IMR-90 (cell line): ENCODE measurements around the gene PIEZO1. TPM values are rescaled to one million over a fixed set of nuclear protein-coding genes. Genes with fewer than 3 reads are reported as not detected.

Source experiments
- ATAC-seq: fragments of 200-7000 bp; cut with Tn5 transposase; 2 replicates; pipeline ENCODE4 v1.9.1; 2020; ENCODE audit warnings: low read depth, mild to moderate bottlenecking, moderate library complexity
- BruUV-seq: library from RNA; stranded (reverse); fragments of 400-500 nt; replicated peaks from 2 replicates; lab custom pipeline; 2021; lab: Mats Ljungman, UMichigan
- CTCF ChIA-PET: fragments of 300-600 bp; formaldehyde crosslinking; extraction: SDS; loops from one replicate; lab custom pipeline; 2021; ENCODE audit warnings: antibody characterized with exemption; lab: Yijun Ruan, JAX
- POLR2A ChIA-PET: fragments of 300-600 bp; sonication (Branson Sonifier 250); formaldehyde crosslinking; loops from one replicate; lab custom pipeline; 2022; ENCODE audit warnings: antibody characterized with exemption; ENCODE audit not compliant: unreplicated experiment; lab: Charles Lee
- DNase-seq: peaks from one replicate; pipeline ENCODE4 v3.0.0; 2013
- H2AFZ ChIP-seq: replicated peaks from 2 replicates; pipeline ENCODE3; 2013; ENCODE audit warnings: low read length, mild to moderate bottlenecking; ENCODE audit not compliant: poor library complexity
- H2AK5ac ChIP-seq: 2 replicates; pipeline ENCODE4 v1.6.1; 2013; ENCODE audit warnings: low read depth, low read length, inconsistent platforms
- H2AK9ac ChIP-seq: replicated peaks from 2 replicates; pipeline ENCODE3; 2013; ENCODE audit warnings: mild to moderate bottlenecking, low read depth, low read length, moderate library complexity; ENCODE audit not compliant: poor library complexity
- H2BK120ac ChIP-seq: 2 replicates; pipeline ENCODE4 v1.6.1; 2013; ENCODE audit warnings: low read depth, low read length, inconsistent platforms
- H2BK15ac ChIP-seq: 3 replicates; pipeline ENCODE4 v1.6.1; 2013; ENCODE audit warnings: low read depth, low read length, inconsistent platforms
- H2BK20ac ChIP-seq: 2 replicates; pipeline ENCODE4 v1.6.1; 2013; ENCODE audit warnings: low read depth, mild to moderate bottlenecking, inconsistent platforms, low read length, moderate library complexity
- H2BK5ac ChIP-seq: 2 replicates; pipeline ENCODE4 v1.6.1; 2013; ENCODE audit warnings: mild to moderate bottlenecking, low read depth, low read length, inconsistent platforms; ENCODE audit not compliant: poor library complexity, severe bottlenecking
- H3K14ac ChIP-seq: replicated peaks from 2 replicates; pipeline ENCODE4 v1.6.1; 2013; ENCODE audit warnings: low read depth, low read length, inconsistent platforms
- H3K18ac ChIP-seq: 2 replicates; pipeline ENCODE4 v1.6.1; 2013; ENCODE audit warnings: low read depth, low read length, control low read depth
- H3K23ac ChIP-seq: 2 replicates; pipeline ENCODE4 v1.6.1; 2013; ENCODE audit warnings: low read depth, low read length, inconsistent platforms
- H3K27ac ChIP-seq: 2 replicates; pipeline ENCODE4 v1.5.1; 2013; ENCODE audit warnings: mild to moderate bottlenecking, control low read depth, low read length; ENCODE audit not compliant: insufficient read depth
- H3K27me3 ChIP-seq: 2 replicates; pipeline ENCODE4 v1.6.1; 2013; ENCODE audit warnings: low read length; ENCODE audit not compliant: control insufficient read depth, insufficient read depth
- H3K36me3 ChIP-seq: 2 replicates; pipeline ENCODE4 v1.6.1; 2013; ENCODE audit warnings: low read length, mixed read lengths; ENCODE audit not compliant: control insufficient read depth, insufficient read depth
- H3K4ac ChIP-seq: 2 replicates; pipeline ENCODE4 v1.6.1; 2013; ENCODE audit warnings: low read depth, low read length, inconsistent platforms
- H3K4me1 ChIP-seq: 2 replicates; pipeline ENCODE4 v1.6.1; 2013; ENCODE audit warnings: low read length, mixed read lengths; ENCODE audit not compliant: control insufficient read depth, insufficient read depth
- H3K4me2 ChIP-seq: 2 replicates; pipeline ENCODE4 v1.6.1; 2013; ENCODE audit warnings: low read depth, mild to moderate bottlenecking, control low read depth, low read length, moderate library complexity
- H3K4me3 ChIP-seq: 2 replicates; pipeline ENCODE4 v1.5.1; 2013; ENCODE audit warnings: low read depth, mild to moderate bottlenecking, control low read depth, low read length, moderate library complexity; ENCODE audit not compliant: insufficient read depth
- H3K56ac ChIP-seq: 2 replicates; pipeline ENCODE4 v1.6.1; 2013; ENCODE audit warnings: low read length, inconsistent platforms; ENCODE audit not compliant: insufficient read depth; ENCODE audit errors: extremely low read depth
- H3K79me1 ChIP-seq, 2 experiments: 2 replicates each; pipeline ENCODE4 v1.6.1; 2013; ENCODE audit warnings: low read length in 2 of 2, inconsistent platforms in 1 of 2, low read depth in 1 of 2
- H3K9ac ChIP-seq: 2 replicates; pipeline ENCODE4 v1.6.1; 2013; ENCODE audit warnings: low read depth, low read length, control low read depth
- H3K9me1 ChIP-seq: 2 replicates; pipeline ENCODE4 v1.6.1; 2013; ENCODE audit warnings: low read length, inconsistent platforms; ENCODE audit not compliant: insufficient read depth
- H3K9me3 ChIP-seq: 2 replicates; pipeline ENCODE4 v1.6.1; 2013; ENCODE audit warnings: low read length; ENCODE audit not compliant: control insufficient read depth, insufficient read depth
- H4K20me1 ChIP-seq: 2 replicates; pipeline ENCODE4 v1.6.1; 2013; ENCODE audit warnings: low read length, inconsistent platforms; ENCODE audit not compliant: insufficient read depth
- H4K5ac ChIP-seq: 2 replicates; pipeline ENCODE4 v1.6.1; 2013; ENCODE audit warnings: mild to moderate bottlenecking, low read depth, low read length, control low read depth
- H4K8ac ChIP-seq, 2 experiments: 2 replicates each; pipeline ENCODE4 v1.6.1; 2013; ENCODE audit warnings: low read depth in 2 of 2, low read length in 2 of 2, control low read depth in 1 of 2, inconsistent platforms in 1 of 2
- H4K91ac ChIP-seq: 2 replicates; pipeline ENCODE4 v1.6.1; 2013; ENCODE audit warnings: low read depth, low read length, inconsistent platforms; ENCODE audit not compliant: insufficient read depth
- CHD1 ChIP-seq: IDR thresholded peaks from 2 replicates; pipeline ENCODE4 v1.6.1; 2012; ENCODE audit warnings: low read depth, low read length, improper control_type of control experiment
- CTCF ChIP-seq: conservative IDR thresholded peaks from 2 replicates; pipeline ENCODE4 v1.5.1; 2012; ENCODE audit warnings: mild to moderate bottlenecking, low read depth, low read length, improper control_type of control experiment
- FOS ChIP-seq: fragments of 150-350 bp; IDR thresholded peaks from 2 replicates; pipeline ENCODE4 v1.6.1; 2016; ENCODE audit warnings: low read depth, low read length
- MAFK ChIP-seq: IDR thresholded peaks from 2 replicates; pipeline ENCODE4 v1.6.1; 2012; ENCODE audit warnings: low read depth, low read length, improper control_type of control experiment
- MAZ ChIP-seq: IDR thresholded peaks from 2 replicates; pipeline ENCODE4 v1.6.1; 2012; ENCODE audit warnings: low read depth, mild to moderate bottlenecking, low read length, improper control_type of control experiment, moderate library complexity, borderline replicate concordance
- RCOR1 ChIP-seq: IDR thresholded peaks from 2 replicates; pipeline ENCODE4 v1.6.1; 2012; ENCODE audit warnings: mild to moderate bottlenecking, low read length, improper control_type of control experiment; ENCODE audit not compliant: insufficient replicate concordance
- RFX5 ChIP-seq: IDR thresholded peaks from 2 replicates; pipeline ENCODE4 v1.8.0; 2012; ENCODE audit warnings: low read depth, mild to moderate bottlenecking, low read length, moderate library complexity
- SMC3 ChIP-seq: fragments of 150-350 bp; IDR thresholded peaks from 2 replicates; pipeline ENCODE4 v1.6.1; 2016; ENCODE audit warnings: low read depth, mild to moderate bottlenecking, antibody characterized with exemption, low read length, moderate library complexity
- WGBS, 2 experiments: methylation state at CpG; one replicate each; pipeline versions ENCODE4 v1.1.5 to v1.1.7; 2013; ENCODE audit warnings: missing lambda C conversion rate in 2 of 2; ENCODE audit not compliant: insufficient read length in 1 of 2; ENCODE audit errors: extremely low coverage in 2 of 2; 5-methylcytosine and 5-hydroxymethylcytosine counted together
- dilution Hi-C: fragments of 300-500 bp; cut with HindIII; formaldehyde crosslinking; loops from one replicate; pipeline ENCODE4 v1.14.3; 2018; ENCODE audit warnings: low sequenced_read_pairs; ENCODE audit not compliant: unreplicated experiment
- in situ Hi-C: fragments of 300-500 bp; cut with MboI; formaldehyde crosslinking; loops from 3 replicates; pipeline ENCODE4 v1.14.3; 2019; ENCODE audit warnings: low sequenced_read_pairs, inconsistent platforms, mixed read lengths
- intact Hi-C: fragments of 100-400 bp; cut with micrococcal nuclease; formaldehyde crosslinking; loops from 2 replicates; pipeline ENCODE4 v1.10.0; 2022
- polyA plus RNA-seq, 3 experiments: library from polyadenylated mRNA; depleted of rRNA; stranded (reverse); fragments of >200 nt; gene quantifications; 2 replicates each; pipeline ENCODE4 v1.2.3, GENCODE V29; 2012; ENCODE audit warnings: low replicate concordance in 1 of 3
- total RNA-seq: library from RNA; depleted of rRNA; stranded (reverse); fragments of >200 nt; gene quantifications from 2 replicates; pipeline ENCODE4 v1.2.3, GENCODE V29; 2012

The PIEZO1 gene
- total and polyA plus RNA-seq, 2 of the 4 experiments (the other 2 are of a cell fraction) = 36.2 to 372 TPM

- Histone ChIP-seq H2BK5ac (no peak within 1 kb of the TSS), H3K18ac (no peak within 1 kb of the TSS), H3K9ac (no peak within 1 kb of the TSS), H3K36me3 (no peaks in the 10 kb centered on the region), H4K8ac (no peak within 1 kb of the TSS), H2AFZ (peak within 1 kb of the TSS; percentile 91), H4K91ac (no peak within 1 kb of the TSS), H2AK9ac (peak within 1 kb of the TSS; percentile 68), H3K9me3 (no peaks in the 10 kb centered on the region), H2BK20ac (no peak within 1 kb of the TSS), H3K4me2 (peak within 1 kb of the TSS; percentile 67), H3K14ac (no peak within 1 kb of the TSS), H2BK15ac (no peak within 1 kb of the TSS), H3K4me1 (peaks cover 7% of the 10 kb centered on the region; the same call in 1 of the 2 replicates), H2BK120ac (no peak within 1 kb of the TSS), H3K23ac (no peak within 1 kb of the TSS), H4K20me1 (peaks cover 7% of the 10 kb centered on the region; the same call in 1 of the 2 replicates), H4K5ac (no peak within 1 kb of the TSS), H3K27ac (no peak within 1 kb of the TSS), H3K79me1 (no peaks in the 10 kb centered on the region), H3K4me3 (peak within 1 kb of the TSS; percentile 43), H3K4ac (no peak within 1 kb of the TSS), H3K56ac (no peak within 1 kb of the TSS), H2AK5ac (peak within 1 kb of the TSS; percentile 33; the same call in 1 of the 2 replicates), H3K27me3 (peaks cover 40% of the 10 kb centered on the region), H3K9me1 (no peaks in the 10 kb centered on the region)
- no peak for TF ChIP-seq RFX5
- no peak for TF ChIP-seq SMC3
- no peak for TF ChIP-seq MAZ
- TF ChIP-seq FOS = no peak
- no peak for TF ChIP-seq MAFK
- TF ChIP-seq CHD1 = no peak
- no peak for TF ChIP-seq RCOR1
- no peak for TF ChIP-seq CTCF
- peak; percentile 90 for ATAC-seq
- CTCF ChIA-PET = no interaction called here
- in situ Hi-C loops = no loop called here
- DNase-seq = peak; percentile 24
- intact Hi-C loops = loop anchor here (1.0 kb wide), 1 partner anchor 15 kb away; no protein-coding TSS in a partner anchor
- POLR2A ChIA-PET = no interaction called here
- BruUV-seq = no TSS peak
- dilution Hi-C loops = no loop called here
- 5% methylated on average over 23 of the region's 65 CpGs; no CpG with 5 or more reads in 1 of the 2 experiments for WGBS, 2 experiments
Measured at GRCh38 chr16:88686439-88687253, 98.4 kb downstream of the PIEZO1 start, which contains the start of gene SNAI3. TSS of gene SNAI3 (minus strand) at chr16:88686507. CDS start at chr16:88686406, 101 bp downstream.
